Measurements from ENCODE around the gene CYREN.

The CYREN gene

GRCh38 chr7:135121868-135122267 is 48.6 kb downstream of the CYREN start:
- Histone ChIP-seq H3K9me2 (replicated peaks; ENCODE audit: insufficient read depth, low read length) (no peaks in the 10 kb centered on the region), H3K9ac (ENCODE audit: low read length) (no peak overlapping the region), H4K20me1 (ENCODE audit: low read depth, low read length) (no peaks in the 10 kb centered on the region), H3K27ac (ENCODE audit: low read depth, low read length) (no peak overlapping the region), H3K9me3 (ENCODE audit: insufficient read depth, low read length) (no peaks in the 10 kb centered on the region), H3F3A (ENCODE audit: insufficient read depth) (no peaks in the 10 kb centered on the region), H3K36me3 (ENCODE audit: low read length) (no peaks in the 10 kb centered on the region), H3K4me2 (ENCODE audit: low read depth, low read length, poor library complexity, severe bottlenecking) (no peak overlapping the region), H3K79me2 (ENCODE audit: insufficient read depth, low read length) (no peaks in the 10 kb centered on the region), H2AFZ (ENCODE audit: low read depth, low read length, severe bottlenecking) (no peak overlapping the region), H3K27me3 (ENCODE audit: low read length) (no peaks in the 10 kb centered on the region), H3K4me3 (ENCODE audit: insufficient read depth, low read length, poor library complexity, severe bottlenecking) (no peak overlapping the region)
- TF ChIP-seq EZH2phosphoT487 (conservative IDR thresholded peaks at IDR 0.05; ENCODE audit: low read length), result no peak
- TF ChIP-seq, protein P1, sequence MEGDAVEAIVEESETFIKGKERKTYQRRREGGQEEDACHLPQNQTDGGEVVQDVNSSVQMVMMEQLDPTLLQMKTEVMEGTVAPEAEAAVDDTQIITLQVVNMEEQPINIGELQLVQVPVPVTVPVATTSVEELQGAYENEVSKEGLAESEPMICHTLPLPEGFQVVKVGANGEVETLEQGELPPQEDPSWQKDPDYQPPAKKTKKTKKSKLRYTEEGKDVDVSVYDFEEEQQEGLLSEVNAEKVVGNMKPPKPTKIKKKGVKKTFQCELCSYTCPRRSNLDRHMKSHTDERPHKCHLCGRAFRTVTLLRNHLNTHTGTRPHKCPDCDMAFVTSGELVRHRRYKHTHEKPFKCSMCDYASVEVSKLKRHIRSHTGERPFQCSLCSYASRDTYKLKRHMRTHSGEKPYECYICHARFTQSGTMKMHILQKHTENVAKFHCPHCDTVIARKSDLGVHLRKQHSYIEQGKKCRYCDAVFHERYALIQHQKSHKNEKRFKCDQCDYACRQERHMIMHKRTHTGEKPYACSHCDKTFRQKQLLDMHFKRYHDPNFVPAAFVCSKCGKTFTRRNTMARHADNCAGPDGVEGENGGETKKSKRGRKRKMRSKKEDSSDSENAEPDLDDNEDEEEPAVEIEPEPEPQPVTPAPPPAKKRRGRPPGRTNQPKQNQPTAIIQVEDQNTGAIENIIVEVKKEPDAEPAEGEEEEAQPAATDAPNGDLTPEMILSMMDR (IDR thresholded peaks at IDR 0.05; ENCODE audit: insufficient read depth, low read length, poor library complexity, severe bottlenecking), result no peak

DNA sequence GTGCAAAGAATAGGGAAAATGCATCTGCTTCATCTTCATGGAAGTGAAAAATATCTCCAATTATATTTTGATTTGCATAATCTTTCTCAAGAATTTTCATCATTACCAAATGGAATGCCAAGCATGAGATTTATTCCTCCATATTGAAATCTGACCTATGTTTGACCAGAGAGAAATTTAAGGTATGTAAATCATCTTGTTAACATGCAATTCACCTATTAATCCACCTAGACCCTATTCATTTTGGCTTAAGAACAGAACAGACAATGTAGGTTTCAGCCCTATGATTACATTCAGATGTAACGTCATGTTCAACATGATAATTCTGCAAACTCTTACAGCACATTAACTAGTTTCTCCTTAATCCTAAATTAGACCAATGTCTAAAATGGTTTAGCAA is 53.4 kb downstream of the CYREN start:
- no peaks in the 10 kb centered on the region for H3K9me3 ChIP-seq (ENCODE audit: insufficient read depth, low read length)
- no peak overlapping the region for H2AFZ ChIP-seq (ENCODE audit: low read depth, low read length, severe bottlenecking)
- no peaks in the 10 kb centered on the region for H4K20me1 ChIP-seq (ENCODE audit: low read depth, low read length)
- no peak overlapping the region for H3K9ac ChIP-seq (ENCODE audit: low read length)
- H3K79me2 ChIP-seq (ENCODE audit: insufficient read depth, low read length), result no peaks in the 10 kb centered on the region
- no peaks in the 10 kb centered on the region for H3K9me2 ChIP-seq (replicated peaks; ENCODE audit: insufficient read depth, low read length)
- no peak overlapping the region for H3K4me2 ChIP-seq (ENCODE audit: low read depth, low read length, poor library complexity, severe bottlenecking)
- no peak overlapping the region for H3K27ac ChIP-seq (ENCODE audit: low read depth, low read length)
- H3K36me3 ChIP-seq (ENCODE audit: low read length), result no peaks in the 10 kb centered on the region
- no peaks in the 10 kb centered on the region for H3K27me3 ChIP-seq (ENCODE audit: low read length)
- H3K4me3 ChIP-seq (ENCODE audit: insufficient read depth, low read length, poor library complexity, severe bottlenecking), result no peak overlapping the region
- H3F3A ChIP-seq (ENCODE audit: insufficient read depth), result no peaks in the 10 kb centered on the region
- TF ChIP-seq, protein P1 (IDR thresholded peaks at IDR 0.05; ENCODE audit: insufficient read depth, low read length, poor library complexity, severe bottlenecking), result no peak
- no peak for TF ChIP-seq EZH2phosphoT487 (conservative IDR thresholded peaks at IDR 0.05; ENCODE audit: low read length)
